HG02678 (cell line): ENCODE data around the gene CATSPER1.
A peak's percentile ranks its signal among the peaks of the same experiment; 100 is the strongest.
"Not testable (repeated sequence)": the region's sequence is repeated elsewhere in the genome, so short reads cannot be mapped to it uniquely, and the experiment has no call there.

ENCODE experiments used
- ATAC-seq: cut with Tn5 transposase; IDR thresholded peaks from one replicate; pipeline ENCODE4 v1.9.1; 2021; ENCODE audit warnings: mild to moderate bottlenecking, moderate library complexity; ENCODE audit not compliant: unreplicated experiment

The CATSPER1 gene

DNA sequence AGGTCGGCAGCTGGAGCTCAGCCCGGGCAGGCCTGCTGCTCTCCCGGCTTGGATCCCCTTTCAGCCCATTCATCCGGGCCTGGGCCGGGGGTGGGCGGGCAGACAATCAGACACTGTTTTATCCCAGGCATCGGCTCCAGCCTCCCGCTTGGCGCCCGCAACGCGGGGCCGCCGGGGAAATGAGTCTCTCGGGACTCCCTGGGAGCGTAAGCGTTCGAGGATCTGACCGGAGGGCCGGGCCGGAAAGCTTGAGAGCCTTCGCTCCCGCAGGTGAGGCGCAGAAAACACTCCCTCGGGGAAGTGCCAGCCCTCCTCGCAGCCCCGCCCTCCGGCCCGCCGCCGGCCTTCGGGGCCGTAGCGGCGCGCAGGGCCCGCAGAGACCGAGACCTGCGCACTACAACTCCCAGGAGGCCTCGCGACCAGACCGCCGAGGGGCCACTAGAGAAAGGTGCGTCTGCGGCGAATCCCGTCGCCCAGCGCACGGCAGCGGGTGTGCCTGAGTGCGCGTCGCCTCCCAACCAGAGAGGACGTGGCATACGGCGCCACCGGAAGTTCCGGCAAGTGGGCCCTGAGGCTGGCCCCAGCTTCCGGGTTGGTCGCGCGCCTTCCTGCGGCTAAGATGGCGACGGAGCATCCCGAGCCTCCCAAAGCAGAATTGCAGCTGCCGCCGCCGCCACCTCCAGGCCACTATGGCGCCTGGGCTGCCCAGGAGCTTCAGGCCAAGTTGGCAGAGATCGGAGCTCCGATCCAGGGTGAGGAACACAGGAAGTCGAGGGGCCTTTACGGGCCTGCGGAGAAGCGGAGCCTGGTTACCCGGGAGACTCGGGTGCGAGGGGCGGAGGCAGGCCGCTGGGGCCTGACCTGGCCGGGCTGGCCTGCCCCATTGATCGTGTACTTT is 25.7 kb upstream of the CATSPER1 start, which contains the start of gene SF3B2:
SF3B2 (plus strand) TSS at position 599 of the 898 bp plus-strand sequence; CDS start at position 620, 21 bp downstream.
- ATAC-seq, result peak; percentile 94

- ATAC-seq, result no peak
These were observed 25.1 kb upstream of the CATSPER1 start for GRCh38 chr11:66051371-66051765.

DNA sequence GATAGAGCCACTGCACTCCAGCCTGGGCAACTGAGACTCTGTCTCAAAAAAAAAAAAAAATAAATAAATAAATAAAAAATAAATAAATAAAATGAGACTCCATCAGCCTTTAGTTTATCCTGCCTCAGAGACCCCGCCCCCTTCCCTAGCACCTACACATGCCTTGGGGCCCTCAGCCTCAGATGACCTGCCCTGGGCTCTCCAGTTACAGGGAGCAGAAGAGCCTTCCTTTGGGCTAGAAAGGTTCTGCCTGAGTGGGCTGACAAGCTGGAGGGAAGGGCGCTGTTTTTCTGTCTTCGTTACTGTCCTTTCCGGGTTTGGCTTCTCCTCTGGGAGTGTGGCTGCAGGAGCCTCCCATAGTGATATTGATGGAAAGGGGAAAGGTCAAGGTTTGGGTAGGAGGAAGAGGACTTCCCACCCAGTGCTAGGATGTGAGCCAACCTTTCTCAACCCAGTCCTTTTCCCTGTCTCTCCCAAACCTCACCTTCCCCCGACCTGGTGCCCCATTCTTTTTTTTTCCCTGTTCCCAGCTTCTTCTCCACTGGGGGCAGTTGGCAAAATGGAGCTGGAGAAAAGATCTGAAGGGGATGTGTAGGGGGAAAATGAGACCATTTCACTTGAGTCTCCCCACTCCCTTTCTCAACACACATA is 24.4 kb upstream of the CATSPER1 start:
- no peak for ATAC-seq

DNA sequence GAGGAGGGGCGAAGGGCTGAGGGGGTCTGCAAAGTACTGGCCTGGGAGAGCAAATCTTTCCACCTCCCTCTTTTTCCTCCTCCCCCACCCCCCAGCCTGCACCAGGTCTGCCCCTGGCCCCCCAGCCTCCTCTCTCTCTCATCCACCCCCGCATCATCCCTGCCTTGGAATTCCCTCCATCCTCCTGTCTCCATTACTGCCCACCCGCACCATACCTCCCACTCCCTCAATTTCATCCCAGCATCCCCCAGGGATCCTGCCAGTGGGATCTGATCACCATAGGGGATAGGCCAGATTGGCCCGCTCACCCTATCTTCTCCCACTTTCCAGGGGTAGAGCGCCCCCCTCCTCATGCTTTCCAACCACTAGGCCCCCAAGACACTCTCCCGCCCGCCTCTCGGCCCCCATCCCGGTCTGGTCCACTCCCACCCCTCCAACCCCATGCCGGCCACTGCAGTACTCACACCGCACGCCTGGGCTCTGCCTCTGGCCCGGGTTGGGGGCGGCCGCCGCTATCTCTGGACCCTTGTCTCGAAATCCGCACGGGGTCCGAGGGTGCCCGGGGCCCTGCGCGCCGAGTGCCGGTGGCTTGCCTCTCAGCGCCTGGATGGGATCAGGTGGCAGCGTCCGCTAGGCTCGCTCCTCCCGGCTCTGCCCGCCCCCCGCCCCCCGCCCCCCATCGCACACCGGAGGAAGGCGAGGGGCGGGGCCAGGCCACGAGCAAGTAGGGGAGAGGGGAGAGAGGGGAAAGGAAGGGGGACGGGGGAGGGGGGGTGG is 22.5 kb upstream of the CATSPER1 start, which contains the start of gene GAL3ST3:
GAL3ST3 (minus strand) TSS at position 615 of the 777 bp plus-strand sequence. CDS start 3,746 bp downstream, outside the sequence.
- no peak for ATAC-seq

GRCh38 chr11:66047541-66048365 is 21.5 kb upstream of the CATSPER1 start:
- ATAC-seq, result no peak

- no peak for ATAC-seq
These were observed 20.6 kb upstream of the CATSPER1 start for GRCh38 chr11:66046901-66047300.

GRCh38 chr11:66045177-66045639 is 18.9 kb upstream of the CATSPER1 start:
- ATAC-seq, result peak; percentile 65

GRCh38 chr11:66044757-66045156 is 18.5 kb upstream of the CATSPER1 start:
- no peak for ATAC-seq

DNA sequence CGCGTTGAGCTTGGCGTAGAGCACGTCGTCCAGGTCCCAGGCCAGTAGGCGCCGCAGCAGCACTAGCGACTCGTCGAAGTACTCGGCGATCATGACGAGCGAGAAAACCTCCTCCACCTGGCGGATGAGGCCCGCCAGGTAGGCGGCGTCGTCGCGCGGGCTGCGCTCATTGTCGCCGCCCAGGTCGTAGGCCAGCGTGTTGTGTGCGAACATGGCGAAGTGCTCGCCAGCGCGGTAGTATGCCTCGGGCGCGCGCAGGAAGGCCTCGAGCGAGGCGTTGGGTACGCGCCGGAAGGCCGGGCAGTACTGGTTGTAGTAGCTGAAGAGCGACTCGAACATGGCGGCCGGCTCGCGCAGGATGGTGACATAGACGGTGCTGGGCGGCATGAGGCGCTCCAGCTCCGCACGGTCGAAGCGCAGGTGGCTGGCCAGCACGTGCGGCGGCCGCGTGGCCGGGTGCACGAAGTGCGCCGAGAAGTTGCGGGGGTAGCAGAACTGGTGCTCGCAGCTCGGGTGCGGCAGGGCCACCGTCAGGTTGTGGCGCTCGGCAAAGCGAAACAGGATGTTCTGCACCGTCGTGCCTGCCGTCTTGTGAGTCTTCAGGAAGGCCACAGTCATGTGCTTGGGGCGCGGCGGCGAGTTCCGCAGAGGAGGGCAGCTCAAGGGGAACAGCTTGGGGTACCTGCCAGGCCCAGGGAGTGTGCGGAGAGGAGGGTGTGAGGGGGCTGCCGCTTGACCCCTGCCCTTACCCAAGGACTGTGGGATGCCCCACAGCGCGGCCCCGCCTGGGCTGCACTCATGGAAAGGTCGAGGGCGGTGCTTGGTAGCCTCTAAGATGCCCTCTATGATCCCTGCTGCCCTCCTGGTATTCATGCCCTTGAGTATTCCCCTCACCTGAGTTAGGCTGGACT is 17.0 kb upstream of the CATSPER1 start:
- no peak for ATAC-seq

DNA sequence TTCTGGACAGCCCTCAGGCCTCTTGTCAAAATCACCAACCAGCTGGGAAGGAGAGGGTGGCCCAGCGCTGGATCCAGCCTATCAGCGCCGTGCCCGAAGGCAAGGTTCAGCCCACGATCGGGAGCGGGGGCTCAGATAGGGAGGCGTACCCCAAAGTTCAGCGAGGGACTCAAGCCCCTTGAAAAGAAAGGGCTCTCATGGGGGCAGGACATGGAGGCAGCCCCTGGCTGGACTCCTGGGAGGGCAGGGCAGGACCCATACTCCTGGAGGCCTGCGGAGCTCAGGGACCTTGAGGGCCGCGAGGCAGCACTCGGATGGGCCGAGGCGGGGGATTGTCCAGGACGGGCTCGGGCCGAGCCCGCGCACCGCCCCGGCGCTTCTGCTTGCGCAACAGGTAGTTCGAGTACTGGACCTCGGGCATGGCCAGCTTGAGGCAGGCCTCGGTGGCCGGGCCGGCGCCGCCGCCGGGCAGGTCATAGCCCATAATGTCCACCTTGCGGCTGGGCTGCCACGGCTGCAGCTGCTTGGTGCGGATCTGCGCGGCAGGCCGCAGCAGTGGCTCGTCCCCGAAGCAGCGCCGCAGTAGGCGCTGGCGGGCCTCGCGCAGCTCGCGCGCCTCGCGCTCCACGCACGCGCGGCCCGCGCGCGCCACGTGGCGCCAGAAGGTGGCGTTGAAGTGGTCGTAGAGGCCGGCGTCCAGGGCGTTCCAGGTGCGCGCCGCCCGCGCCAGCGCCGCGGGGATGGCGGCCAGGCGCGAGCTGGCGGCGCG is 16.1 kb upstream of the CATSPER1 start:
- no peak for ATAC-seq

DNA sequence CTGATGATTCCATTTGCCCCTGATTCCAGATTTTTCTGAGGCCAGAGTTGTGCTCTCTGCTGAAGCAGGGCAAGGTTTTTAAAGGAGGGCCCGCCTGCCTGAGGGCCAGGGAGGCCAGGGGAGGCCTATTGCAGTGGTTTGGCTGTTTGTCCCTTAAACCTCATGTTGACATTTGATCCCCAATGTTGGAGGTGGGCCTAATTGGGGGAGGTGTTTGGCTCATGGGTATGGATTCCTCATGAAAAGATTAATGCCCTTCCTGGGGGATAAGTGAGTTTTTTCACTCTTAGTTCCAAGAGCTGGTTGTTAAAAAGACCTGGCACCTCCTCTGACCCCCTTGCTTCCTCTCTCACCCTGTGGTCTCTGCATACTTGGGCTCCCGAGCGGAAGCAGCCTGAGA is 13.5 kb upstream of the CATSPER1 start:
- no peak for ATAC-seq

- no peak for ATAC-seq
These were observed 11.0 kb upstream of the CATSPER1 start for GRCh38 chr11:66037327-66037726.

DNA sequence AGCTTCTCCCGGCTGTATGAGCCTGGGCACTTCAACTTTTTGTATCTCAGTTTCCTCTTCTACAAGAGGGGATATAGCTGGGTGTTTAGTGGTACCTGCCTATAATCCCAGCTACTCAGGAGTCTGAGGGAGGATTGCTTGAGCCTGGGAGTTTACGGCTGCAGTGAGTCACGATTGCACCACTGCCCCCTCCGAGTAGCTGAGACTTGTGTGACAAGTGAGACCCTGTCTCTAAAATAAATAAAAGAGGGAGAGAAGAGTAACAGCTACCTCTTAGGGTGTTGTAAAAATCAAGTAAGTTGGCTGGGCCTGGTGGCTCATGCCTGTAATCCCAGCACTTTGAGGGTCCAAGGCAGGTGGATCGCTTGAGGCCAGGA is 10.0 kb upstream of the CATSPER1 start:
- no peak for ATAC-seq

GRCh38 chr11:66035653-66036333 is 9.5 kb upstream of the CATSPER1 start:
- ATAC-seq, result no peak

DNA sequence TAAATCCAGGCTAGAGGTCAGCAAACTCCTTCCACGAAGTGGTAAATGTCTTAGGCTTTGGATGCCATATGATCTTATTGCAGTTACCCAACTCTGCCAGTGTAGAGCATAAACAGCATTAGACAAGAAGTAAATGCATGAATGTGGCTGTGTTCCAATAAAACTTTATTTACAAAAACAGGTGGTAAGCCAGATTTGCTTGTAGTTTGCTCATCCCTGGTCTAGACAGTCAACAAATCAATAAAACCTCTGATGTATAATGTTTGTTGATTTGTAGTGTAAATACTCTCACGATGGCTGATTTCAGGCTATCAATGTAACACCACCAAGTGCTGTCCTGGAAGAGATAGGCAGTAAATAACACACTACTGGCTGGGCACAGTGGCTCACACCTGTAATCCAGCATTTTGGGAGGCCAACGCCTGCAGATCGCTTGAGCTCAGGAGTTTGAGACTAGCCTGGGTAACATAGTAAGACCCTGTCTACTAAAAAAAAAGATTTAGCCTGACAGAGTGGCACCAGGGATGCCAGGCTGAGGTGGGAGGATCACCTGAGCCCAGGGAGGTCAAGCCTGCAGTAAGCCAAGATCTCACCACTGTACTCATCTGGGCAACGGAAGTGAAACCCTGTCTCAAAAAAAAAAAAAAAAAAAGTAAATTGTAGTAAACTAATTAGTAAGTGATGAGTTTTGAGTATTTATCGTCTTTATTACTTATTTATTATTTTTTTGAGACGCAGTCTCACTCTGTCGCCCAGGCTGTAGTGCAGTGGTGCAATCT is 6.9 kb upstream of the CATSPER1 start:
- no peak for ATAC-seq

DNA sequence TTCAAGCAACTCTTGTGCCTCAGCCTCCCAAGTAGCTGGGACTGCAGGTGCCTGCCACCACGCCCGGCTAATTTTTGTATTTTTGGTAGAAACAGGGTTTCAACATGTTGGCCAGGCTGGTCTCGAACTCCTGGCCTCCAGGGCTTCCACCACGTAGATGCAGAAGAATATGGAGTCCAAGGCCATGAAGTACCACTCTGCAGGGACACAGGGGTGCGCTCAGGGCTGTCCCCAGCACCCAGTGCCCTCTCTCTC is 3.2 kb downstream of the CATSPER1 start:
- ATAC-seq, result not testable (repeated sequence)

DNA sequence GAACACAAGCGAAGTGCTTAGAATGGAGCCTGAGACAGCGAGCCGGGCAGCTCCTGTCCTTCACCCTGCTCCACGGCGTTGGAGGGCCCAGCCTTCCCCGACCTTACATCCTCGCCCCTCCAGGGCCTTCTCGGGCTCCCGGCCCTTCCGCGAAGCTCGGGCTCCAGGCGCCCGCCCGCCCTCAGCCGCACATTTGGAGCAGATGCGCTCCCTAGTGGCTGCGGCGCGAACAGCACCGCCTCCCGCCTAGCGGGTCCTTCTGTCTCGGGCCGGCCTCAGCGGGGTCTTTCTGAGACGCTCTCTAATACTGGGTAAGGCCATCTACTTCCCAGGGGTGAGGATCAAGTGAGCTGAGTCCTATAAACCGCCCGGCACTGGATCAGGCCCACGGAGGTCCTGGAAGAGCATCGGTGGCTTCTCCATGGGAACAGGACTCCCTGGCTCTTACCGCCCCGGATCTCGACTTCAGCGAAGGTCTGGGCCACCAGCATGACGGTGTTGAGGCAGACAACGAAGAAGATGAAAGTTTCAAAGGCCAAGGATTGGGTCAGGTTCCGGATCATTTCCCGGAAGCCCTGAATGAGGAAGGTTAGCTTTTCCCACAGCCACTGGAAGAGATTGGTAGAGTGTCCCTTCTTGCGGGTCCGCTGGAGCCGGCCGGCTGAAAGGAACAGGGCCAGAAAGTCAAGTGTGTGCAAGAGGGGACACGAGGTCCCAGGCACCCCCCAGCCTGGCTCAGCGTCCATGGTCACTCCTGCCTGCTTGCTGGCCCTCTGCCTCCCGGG is 3.7 kb downstream of the CATSPER1 start:
- ATAC-seq, result peak; percentile 49
